HepG2 (cell line): ENCODE results near the gene CC2D1B. TPM values are rescaled to one million over a fixed set of nuclear protein-coding genes. Genes with fewer than 3 reads are reported as not detected.

Source experiments
- AFF4 ChIP-seq: sonication (generic); formaldehyde crosslinking; IDR thresholded peaks from 2 replicates; pipeline ENCODE4 v1.4.0; 2020; ENCODE audit warnings: missing genetic modification reagents
- ARNTL ChIP-seq: sonication (generic); formaldehyde crosslinking; IDR thresholded peaks from 2 replicates; pipeline ENCODE4 v1.4.0; 2020; ENCODE audit warnings: mild to moderate bottlenecking, missing genetic modification reagents
- CBX2 ChIP-seq, 2 experiments: fragments of 200-600 bp in 1 of 2; sonication (generic); formaldehyde crosslinking in 1 of 2; IDR thresholded peaks; 2 replicates each; pipeline versions ENCODE4 v1.7.0 to v1.8.1; 2018 to 2022; ENCODE audit warnings: low read depth in 2 of 2, low read length in 1 of 2, mild to moderate bottlenecking in 1 of 2, missing genetic modification reagents in 1 of 2
- ETV6 ChIP-seq: sonication (generic); formaldehyde crosslinking; conservative IDR thresholded peaks from 2 replicates; pipeline ENCODE4 v1.4.0; 2020; ENCODE audit warnings: missing genetic modification reagents
- IKZF1 ChIP-seq: fragments of 450-650 bp; IDR thresholded peaks from 2 replicates; pipeline ENCODE4 v1.7.1; 2016
- KDM5B ChIP-seq: sonication (generic); formaldehyde crosslinking; IDR thresholded peaks from 2 replicates; pipeline ENCODE4 v1.4.0; 2020; ENCODE audit warnings: missing genetic modification reagents, mild to moderate bottlenecking, borderline replicate concordance
- MED8 ChIP-seq: sonication (generic); formaldehyde crosslinking; IDR thresholded peaks from 2 replicates; pipeline ENCODE4 v1.8.1; 2023; ENCODE audit warnings: mild to moderate bottlenecking, missing genetic modification reagents; ENCODE audit not compliant: insufficient replicate concordance
- SCMH1 ChIP-seq: sonication (generic); formaldehyde crosslinking; IDR thresholded peaks from 2 replicates; pipeline ENCODE4 v1.9.0; 2021; ENCODE audit warnings: missing genetic modification reagents, mild to moderate bottlenecking, borderline replicate concordance
- SKIL ChIP-seq: sonication (generic); formaldehyde crosslinking; IDR thresholded peaks from 2 replicates; pipeline ENCODE4 v1.8.0; 2022; ENCODE audit warnings: missing genetic modification reagents, mild to moderate bottlenecking, moderate library complexity, borderline replicate concordance
- SPEN ChIP-seq: sonication (generic); formaldehyde crosslinking; IDR thresholded peaks from 2 replicates; pipeline ENCODE4 v1.5.1; 2020; ENCODE audit warnings: low read depth, mild to moderate bottlenecking, missing genetic modification reagents
- TBL1XR1 ChIP-seq: fragments of 150-350 bp; IDR thresholded peaks from 2 replicates; pipeline ENCODE4 v1.6.1; 2014; ENCODE audit warnings: borderline replicate concordance, low read length; ENCODE audit not compliant: partially characterized antibody
- TFAP4 ChIP-seq: sonication (generic); IDR thresholded peaks from 2 replicates; pipeline ENCODE4 v1.6.1; 2016; ENCODE audit warnings: low read depth, borderline replicate concordance
- ZMYM4 ChIP-seq: sonication (generic); formaldehyde crosslinking; IDR thresholded peaks from 2 replicates; pipeline ENCODE4 v1.8.1; 2023; ENCODE audit warnings: mild to moderate bottlenecking, missing genetic modification reagents
- ZNF124 ChIP-seq: sonication (generic); formaldehyde crosslinking; IDR thresholded peaks from 2 replicates; pipeline ENCODE4 v1.4.0; 2020; ENCODE audit warnings: missing genetic modification reagents
- ZNF337 ChIP-seq: sonication (generic); formaldehyde crosslinking; IDR thresholded peaks from 2 replicates; pipeline ENCODE4 v1.5.1; 2020; ENCODE audit warnings: missing genetic modification reagents, low read depth, mild to moderate bottlenecking, borderline replicate concordance
- ZNF552 ChIP-seq: sonication (generic); formaldehyde crosslinking; IDR thresholded peaks from 2 replicates; pipeline ENCODE4 v1.9.0; 2022; ENCODE audit warnings: missing genetic modification reagents, mild to moderate bottlenecking, borderline replicate concordance
- ZNF557 ChIP-seq: sonication (generic); formaldehyde crosslinking; IDR thresholded peaks from 2 replicates; pipeline ENCODE4 v1.4.0; 2020; ENCODE audit warnings: missing genetic modification reagents
- ZNF607 ChIP-seq: sonication (generic); formaldehyde crosslinking; IDR thresholded peaks from 2 replicates; pipeline ENCODE4 v1.5.1; 2020; ENCODE audit warnings: missing genetic modification reagents, mild to moderate bottlenecking, borderline replicate concordance
- ZNF691 ChIP-seq: sonication (generic); formaldehyde crosslinking; IDR thresholded peaks from 2 replicates; pipeline ENCODE4 v1.4.0; 2020; ENCODE audit warnings: missing genetic modification reagents, low read depth, mild to moderate bottlenecking, borderline replicate concordance
- ZNF709 ChIP-seq: sonication (generic); formaldehyde crosslinking; IDR thresholded peaks from 2 replicates; pipeline ENCODE4 v1.5.0; 2020; ENCODE audit warnings: mild to moderate bottlenecking, missing genetic modification reagents
- ZNF83 ChIP-seq: sonication (generic); formaldehyde crosslinking; IDR thresholded peaks from 2 replicates; pipeline ENCODE4 v1.4.0; 2020; ENCODE audit warnings: missing genetic modification reagents, mild to moderate bottlenecking, borderline replicate concordance
- polyA plus RNA-seq, 8 experiments: library from polyadenylated mRNA; depleted of rRNA in 3 of 8; stranded (reverse) in 7 of 8; unstranded in 1 of 8; fragments of >200 nt; fragmentation: Illumina TruSeq in 4 of 8; extraction: Trizol in 4 of 8; gene quantifications; 2 replicates each; pipeline versions ENCODE4 v1.2.1 to v1.2.3, GENCODE V29; 2011 to 2016; ENCODE audit warnings: low read depth in 4 of 8, missing spikeins in 1 of 8, mixed read lengths in 1 of 8; ENCODE audit not compliant: insufficient read depth in 1 of 8
- total RNA-seq, 5 experiments: library from RNA; depleted of rRNA; stranded (reverse); fragments of >200 nt; fragmentation: Illumina TruSeq; extraction: Trizol; gene quantifications; 2 replicates each; pipeline ENCODE4 v1.2.3, GENCODE V29; 2016; ENCODE audit warnings: low read depth in 1 of 5

Gene CC2D1B
- total and polyA plus RNA-seq, 2 of the 13 experiments (the other 11 are each of a cell fraction or from before 2014, with no cell fraction given) = 7.2 to 19.2 TPM

- TF ChIP-seq AFF4 (no peak), CBX2 (IDR thresholded peaks at IDR 0.05; ENCODE audit: low read depth, low read length) (no peak), CBX2 (CRISPR knock-in tag; IDR thresholded peaks at IDR 0.05; ENCODE audit: low read depth) (no peak), ZNF124 (0 out of 2 replicates have a peak, but pooled peaks have one; percentile 65), SCMH1 (CRISPR knock-in tag) (no peak), ZMYM4 (CRISPR knock-in tag) (peak; percentile 72), TFAP4 (no peak; the same call in 1 of the 2 replicates), IKZF1 (no peak), ZNF691 (CRISPR knock-in tag) (0 out of 2 replicates have a peak, but pooled peaks have one; percentile 50), ETV6 (0 out of 2 replicates have a peak, but pooled peaks have one; percentile 40), ZNF337 (no peak), ZNF709 (CRISPR knock-in tag) (no peak), ZNF552 (CRISPR knock-in tag) (0 out of 2 replicates have a peak, but pooled peaks have one; percentile 67), TBL1XR1 (peak; percentile 32), MED8 (CRISPR knock-in tag) (no peak), SKIL (CRISPR knock-in tag) (no peak; the same call in 1 of the 2 replicates), ZNF607 (CRISPR knock-in tag) (no peak), SPEN (peak; percentile 60; the same call in 1 of the 2 replicates), ARNTL (CRISPR knock-in tag) (peak; percentile 51; the same call in 1 of the 2 replicates), ZNF557 (no peak), KDM5B (CRISPR knock-in tag) (peak; percentile 39; the same call in 1 of the 2 replicates), ZNF83 (CRISPR knock-in tag) (no peak)
Observed at GRCh38 chr1:52305417-52306226, 60.4 kb downstream of the CC2D1B start (continued).
